ENCODE measurements around the gene GPC5.

- no peak for TF ChIP-seq CTCF (IDR thresholded peaks at IDR 0.05 in 8 of 11, conservative IDR thresholded peaks at IDR 0.05 in 3 of 11)
- no peak for TF ChIP-seq POLR2AphosphoS5 (IDR thresholded peaks at IDR 0.05)
Measured at GRCh38 chr13:91863699-91864098, 465.3 kb downstream of the GPC5 start.

Data from spleen (tissue), 7 donors.